Ramos (cell line): ENCODE data around the gene GALNT14.

ENCODE experiments used
- in situ Hi-C: fragments of 300-500 bp; cut with MboI; formaldehyde crosslinking; loops from one replicate; pipeline ENCODE4 v1.14.3; 2022; ENCODE audit warnings: low sequenced_read_pairs; ENCODE audit not compliant: unreplicated experiment

The GALNT14 gene

DNA sequence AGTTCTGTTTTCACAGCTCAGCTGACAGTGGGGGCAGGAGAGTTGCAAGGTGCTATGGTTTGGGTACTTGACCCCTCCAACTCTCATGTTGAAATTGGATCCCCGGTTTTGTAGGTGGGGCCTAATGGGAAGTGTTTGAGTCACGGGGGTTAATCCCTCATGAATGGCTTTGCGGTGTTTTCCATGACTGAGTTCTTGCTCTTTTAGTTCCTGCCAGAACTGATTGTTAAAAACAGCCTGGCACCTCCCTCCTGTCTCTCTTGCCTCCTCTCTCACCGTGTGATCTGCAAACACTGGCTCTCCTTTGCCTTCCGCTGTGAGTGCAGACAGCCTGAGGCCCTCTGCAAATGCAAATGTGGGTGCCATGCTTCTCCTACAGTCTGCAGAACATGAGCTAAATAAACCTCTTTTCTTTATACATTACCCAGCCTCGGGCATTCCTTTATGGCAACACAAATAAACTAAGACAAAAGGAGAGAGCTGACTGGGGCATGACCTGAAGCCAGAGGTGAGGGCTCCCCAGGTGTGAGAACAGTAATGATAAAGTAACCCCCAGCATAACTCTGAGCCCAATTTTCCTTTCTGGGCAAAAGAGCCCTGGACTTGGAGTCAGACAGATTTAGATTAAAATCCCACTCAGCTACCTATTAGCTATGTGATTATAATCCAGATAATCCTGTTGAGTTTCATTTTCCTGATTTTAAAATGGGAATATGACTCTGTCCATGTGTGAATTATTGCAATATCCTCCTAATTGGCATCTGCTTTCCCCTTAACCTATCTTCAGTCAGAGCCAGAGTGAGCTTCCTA, 266.1 kb downstream of the GALNT14 start:
- in situ Hi-C loops, result no loop called here

DNA sequence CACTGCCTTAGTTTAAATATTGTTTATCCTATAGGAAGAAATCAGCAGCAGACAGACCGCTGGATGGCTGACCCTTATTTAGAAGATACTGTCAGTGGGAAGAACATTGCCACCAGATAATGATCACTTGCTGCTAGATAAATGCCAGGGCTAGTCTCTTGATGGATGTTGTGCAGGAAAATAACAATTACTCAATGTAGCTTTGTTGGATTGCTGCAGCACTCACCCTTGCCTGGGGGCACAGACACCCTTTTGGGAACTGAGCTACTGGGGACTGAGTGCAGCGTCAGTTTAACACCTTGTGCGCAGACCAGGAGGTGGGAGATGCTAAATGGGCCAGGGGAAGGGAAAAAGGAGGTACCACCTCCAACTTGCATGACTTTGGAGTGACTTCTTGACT, 266.8 kb downstream of the GALNT14 start:
- in situ Hi-C loops, result no loop called here

DNA sequence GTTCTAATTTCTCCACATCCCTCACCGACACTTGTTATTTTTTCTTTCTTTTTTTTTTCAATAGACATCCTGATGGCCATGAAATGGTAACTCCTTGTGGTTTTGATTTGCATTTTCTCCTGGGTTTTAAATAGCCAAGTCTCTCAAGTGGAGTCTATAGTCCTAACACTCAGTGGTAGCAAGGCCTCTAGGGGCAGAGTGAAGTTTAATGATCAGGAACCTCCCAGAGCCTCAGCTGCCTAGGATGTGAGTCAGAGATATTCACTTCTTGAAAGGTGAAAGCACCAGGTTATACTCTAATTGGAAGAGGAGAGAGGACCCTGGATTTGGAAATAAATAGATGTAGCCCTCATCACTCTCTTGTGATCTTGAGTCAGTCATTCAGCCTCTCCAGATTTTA, 268.3 kb downstream of the GALNT14 start:
- in situ Hi-C loops, result no loop called here

DNA sequence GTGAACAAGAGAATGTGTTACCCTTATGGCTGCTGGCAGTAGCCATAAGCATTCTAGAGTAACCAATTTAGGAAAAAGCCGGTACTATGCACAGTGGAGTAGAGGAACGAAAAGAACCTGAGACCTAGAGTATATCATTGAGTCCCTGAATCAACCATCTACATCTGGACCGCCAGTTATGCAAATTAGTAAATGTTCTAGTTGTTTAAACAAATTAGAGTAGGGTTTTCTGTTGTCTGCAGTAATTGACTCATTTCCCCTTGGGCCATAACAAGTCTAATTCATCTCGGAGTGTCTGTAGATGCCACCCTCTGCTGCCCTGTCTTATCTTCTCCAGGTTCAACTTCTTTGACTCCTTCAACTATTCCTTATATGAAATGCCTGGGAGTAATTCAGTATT, 270.9 kb downstream of the GALNT14 start:
- in situ Hi-C loops, result no loop called here

DNA sequence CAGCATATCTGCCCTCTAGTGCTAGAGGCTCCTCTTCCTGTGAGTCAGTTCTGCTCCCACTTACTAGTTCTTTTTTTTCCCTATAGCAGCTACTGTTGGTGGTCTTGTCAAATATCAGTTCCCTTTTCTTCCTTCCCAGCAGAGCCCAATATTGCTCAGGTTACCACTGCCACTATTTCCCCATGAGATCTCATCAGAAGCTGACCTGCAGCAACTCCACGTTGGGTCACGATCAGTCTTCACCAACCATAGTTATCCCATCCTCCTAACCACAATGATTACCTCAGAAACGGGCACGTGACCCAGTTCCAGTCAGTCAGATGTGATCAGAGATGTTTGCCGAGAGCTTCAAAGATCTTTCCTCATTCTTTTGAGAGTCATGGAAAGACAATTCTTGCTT, 271.3 kb downstream of the GALNT14 start:
- in situ Hi-C loops, result no loop called here

DNA sequence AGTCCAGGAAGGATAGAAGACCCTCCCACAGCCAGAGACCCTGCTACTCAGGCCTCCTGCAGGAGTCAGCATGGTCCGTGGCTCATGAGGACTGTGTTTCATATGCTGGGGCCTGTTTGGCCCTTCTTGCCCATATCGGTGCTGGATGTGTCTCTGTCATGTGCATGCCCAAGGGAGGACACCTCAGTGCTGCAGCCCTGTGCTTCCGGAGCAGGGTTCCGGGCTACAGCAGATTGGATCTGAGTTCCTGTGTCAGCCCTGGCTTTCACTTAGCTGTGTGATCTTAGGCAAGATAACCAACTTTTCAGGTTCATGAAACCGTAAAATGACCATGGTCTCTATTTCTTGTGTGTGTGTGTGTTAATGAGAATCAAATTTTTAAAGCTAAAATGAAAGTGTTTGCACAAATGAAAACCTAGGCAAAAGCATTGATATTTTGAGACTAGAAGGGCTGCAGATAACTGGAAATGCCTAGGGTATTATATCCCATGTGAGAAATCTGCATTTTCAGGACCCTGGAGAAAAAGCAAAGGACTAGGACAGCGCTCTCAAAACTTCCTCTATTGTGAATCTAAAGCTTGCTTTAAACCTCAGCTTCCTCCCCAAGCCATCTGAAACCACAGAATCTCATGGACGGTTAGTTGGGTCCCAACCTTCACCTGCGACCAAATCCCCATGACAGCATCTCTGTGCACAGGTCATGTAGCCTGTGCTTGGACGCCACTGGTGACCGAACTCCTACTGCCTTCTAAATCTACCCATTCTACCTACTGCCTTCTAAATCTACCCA, 272.2 kb downstream of the GALNT14 start:
- in situ Hi-C loops, result no loop called here

DNA sequence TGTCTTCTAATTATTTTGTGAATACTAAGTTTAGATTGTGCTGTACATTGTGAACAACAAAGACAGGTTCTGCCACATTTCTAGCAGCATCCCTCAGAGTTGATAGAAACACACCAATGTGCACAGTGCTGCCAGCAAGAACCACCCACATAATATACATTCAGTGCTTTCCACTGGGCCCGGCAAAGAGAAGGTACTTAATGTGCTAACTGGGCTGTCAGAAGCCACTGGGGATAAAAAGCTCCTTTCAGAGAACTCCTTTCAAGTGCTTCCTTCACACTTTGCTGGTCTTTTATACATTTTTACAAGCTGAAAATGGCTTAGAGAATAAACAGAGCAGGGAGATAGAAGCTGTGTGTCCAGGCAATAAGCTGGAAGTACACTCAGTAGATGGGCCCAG, 273.0 kb downstream of the GALNT14 start:
- in situ Hi-C loops, result no loop called here

DNA sequence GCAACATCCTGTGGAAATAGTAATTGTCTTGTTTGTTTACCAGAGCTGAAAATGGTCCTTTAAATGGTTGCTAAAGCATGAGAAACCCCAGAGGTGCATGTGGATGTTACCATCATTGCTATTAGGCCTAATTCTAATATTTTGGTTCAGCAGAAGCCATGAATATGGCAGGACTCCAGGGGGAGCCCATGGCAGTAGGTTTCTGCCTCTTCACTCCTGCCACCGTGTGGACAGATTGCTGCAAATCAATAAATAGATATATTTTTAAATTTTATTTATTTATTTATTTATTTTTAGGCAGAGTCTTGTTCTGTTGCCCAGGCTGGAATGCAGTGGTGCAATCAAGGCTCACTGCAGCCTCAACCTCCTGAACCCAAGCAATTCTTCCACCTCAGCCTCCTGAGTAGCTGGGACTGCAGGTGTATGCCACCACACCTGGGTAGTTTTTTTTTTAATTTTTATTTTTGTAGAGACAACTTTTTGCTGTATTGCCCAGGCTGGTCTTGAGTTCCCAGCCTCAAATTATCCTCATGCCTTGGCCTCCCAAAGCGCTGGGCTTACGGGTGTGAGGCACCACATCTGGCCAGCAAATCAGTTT, 276.1 kb downstream of the GALNT14 start:
- in situ Hi-C loops, result no loop called here

DNA sequence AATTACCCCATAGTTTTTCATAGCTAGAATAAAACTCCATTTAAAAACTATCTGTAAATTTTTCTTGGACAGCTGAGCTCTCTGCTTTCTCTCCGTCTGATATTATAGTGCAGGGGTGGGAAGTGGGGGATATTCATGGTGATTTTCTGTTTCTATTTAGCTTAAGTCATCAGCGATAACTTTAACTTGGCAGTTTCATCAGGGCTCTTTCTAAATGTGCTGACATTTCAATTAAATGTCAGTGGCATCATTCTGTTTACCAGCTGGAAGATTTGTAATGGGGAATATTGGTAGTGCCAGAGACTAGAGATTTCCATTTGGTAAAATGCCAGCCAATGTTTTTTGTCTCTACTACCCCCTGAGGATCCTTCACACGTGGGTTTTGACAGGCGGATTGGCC, 277.5 kb downstream of the GALNT14 start:
- in situ Hi-C loops, result no loop called here
